ENCODE data around the gene NECTIN4. TPM values are rescaled to one million over a fixed set of nuclear protein-coding genes. Genes with fewer than 3 reads are reported as not detected.
"Not testable (repeated sequence)": the region's sequence is repeated elsewhere in the genome, so short reads cannot be mapped to it uniquely, and the experiment has no call there.

The NECTIN4 gene
- polyA plus RNA-seq, 12 donors, result 0.04 to 28.3 (median 0.19) TPM; not detected in 4

DNA sequence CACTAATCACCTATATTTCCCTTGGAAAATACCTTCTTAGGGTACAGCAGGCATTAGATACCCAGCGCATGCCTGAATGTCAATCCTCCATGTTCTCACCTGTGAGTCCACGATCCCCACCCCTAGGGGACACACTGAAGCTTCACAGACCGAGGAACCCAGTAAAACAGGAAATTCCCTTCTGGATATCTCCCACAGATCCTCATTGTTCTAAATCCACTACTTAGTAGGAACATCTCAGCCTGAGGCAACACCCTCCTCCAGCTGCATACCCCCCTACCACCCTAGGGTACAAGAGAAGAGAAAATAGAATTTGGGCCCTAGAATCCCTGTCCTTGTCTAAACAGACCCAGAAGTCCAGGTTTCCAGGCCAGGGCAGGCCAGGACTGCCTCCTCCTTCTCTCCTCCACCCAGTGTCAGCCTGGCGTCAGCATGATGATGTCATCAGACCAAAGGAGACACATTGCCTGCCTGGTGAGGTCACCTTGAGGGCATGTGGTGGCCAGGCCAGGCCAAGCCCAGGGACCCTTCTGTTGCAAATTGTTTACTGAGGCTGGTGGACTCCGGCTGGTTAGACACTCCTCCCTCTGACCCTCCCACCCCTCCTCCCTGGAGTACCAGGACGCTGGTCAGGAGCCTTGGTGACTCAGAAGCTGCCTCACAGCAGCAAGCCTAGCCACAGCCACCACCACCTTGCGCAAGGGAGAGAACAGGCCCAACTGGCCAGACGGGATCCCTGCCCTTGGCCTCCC, 6.2 kb downstream of the NECTIN4 start:
- DNase-seq, result no peak

DNA sequence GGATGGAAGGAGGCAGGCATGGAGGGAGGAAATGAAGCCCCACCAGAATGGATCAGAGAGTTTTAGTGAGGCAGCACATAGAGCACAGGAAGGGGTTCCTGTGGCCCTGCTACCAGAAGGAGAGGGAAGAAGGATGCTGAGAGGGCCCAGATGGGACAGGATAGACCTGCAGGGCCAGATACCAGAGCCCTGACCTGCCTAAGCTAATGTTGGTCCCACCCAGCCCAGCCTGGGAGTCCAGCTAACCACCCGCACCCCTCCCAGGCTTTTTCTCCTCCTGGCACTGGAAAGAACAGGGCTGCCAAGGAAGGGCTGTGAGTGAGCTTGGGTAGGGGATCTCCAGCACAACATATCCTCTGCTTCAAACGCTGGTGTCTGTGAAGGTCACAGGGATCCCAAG, 6.9 kb downstream of the NECTIN4 start:
- no peak for DNase-seq

DNA sequence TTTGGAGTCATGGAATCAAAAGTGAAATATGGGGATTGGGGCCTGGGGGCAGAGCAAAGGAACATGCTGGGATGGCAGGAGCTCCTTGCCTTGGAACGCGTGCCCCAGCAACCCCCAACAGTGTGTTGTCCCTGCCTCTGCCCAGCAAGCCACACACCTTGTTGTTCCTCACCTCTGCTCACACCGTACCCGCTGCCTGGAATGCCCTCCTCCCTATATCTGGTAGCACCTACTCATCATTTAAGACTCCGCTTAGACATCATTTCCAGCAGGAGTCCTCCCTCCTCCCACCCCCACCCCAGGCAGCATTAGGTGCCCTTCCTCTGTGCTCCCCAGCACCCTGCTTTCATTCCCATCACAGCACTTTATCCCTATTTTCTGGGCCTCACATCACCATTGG, 7.8 kb downstream of the NECTIN4 start:
- no peak for DNase-seq

DNA sequence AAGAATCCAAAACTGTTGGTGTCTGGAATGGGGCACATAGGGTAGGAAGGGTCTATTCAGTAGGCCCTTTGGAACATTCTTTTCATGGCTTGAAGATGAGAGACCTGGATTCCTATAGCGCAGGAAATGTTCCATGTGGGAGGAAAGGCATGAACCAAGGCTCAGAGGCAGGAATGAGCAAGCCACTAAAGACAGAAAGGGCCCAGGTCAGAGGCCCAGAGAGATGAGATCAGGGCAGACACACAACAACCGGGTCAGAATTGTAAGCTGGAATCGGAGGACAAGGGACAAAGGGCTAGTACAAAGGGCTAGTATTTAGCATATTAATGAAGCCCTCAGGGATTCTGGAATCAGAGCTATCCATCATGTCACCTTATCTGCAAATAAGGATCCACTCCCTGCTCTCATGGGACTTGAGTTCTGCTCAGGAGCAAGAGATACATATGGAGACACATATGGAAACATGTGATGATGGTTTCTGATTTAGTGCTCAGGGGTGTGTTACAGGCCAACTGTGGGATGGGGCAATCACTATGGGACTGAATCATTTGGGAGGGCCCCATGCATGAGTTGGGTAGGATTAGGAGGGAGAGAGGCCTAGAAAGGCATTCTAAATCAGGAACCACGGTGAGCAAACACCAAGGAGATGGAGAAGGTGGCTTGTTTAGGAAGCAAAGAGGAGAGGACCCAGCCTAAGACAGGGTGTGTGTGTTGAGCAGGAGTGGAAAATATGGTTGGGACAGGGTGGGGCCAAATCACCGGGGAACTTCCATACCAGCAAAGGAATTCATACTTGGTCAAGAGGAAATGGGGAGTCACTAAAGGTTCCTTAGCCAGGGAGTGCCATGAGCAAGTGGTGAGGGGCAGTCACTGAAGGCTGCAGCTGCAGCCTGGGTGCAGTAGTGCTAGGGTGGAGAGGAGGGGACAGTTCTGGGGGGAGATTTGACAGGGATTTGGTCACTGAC, 8.6 kb downstream of the NECTIN4 start:
- no peak for DNase-seq

DNA sequence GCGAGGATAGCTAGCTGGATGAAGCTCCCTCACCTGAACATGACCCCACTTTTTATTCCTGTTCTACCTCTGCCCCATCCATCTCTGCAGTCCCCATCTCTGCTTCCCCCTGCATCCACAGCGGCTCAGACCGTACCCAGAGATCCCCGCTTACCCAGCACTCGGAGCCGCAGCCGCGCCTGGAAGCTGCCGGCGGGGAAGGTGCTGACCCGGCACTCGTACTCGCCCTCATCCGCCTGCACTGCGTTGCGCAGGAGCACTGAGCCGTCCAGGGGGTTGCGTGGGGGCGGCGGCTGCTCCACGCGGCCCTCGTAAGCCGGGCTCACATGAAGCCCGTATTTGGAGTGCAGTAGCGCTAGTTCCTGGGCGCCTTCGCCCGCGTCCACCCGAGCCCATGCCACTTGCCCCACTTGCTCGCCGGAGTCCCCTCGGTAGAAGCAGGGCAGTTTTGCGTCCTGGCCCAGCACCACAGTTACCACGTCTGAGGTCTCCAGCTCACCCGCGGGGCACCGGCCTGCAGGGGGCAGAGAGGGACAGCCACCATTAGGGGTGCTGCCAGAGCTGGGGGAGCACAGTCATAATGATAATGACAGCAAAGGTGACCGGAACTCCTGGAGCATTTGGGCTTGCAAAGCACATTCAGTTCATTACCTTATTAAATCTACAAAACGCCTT, 9.8 kb downstream of the NECTIN4 start:
- DNase-seq, result no peak

DNA sequence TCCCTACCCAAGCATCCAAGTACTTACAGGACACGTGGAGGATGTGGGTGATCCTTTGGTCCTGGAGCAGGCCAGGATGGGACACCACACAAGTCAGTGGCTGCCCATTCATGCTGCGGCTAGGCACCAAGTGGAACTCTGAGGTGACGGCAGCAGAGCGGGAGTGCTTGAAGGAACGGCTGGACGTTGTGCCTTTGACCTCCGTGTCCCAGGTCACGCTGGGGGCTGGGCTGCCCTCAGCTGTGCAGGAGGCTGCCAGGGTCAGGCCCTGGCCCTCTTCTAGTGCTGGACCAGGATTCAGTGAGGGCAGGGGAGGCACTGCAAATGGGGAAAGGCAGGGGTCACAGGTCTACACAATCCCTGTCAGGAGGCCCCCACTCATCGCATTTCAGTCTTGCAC, 11.9 kb downstream of the NECTIN4 start:
- no peak for DNase-seq

GRCh38 chr1:161076410-161076809, 12.9 kb downstream of the NECTIN4 start:
- DNase-seq, result no peak

DNA sequence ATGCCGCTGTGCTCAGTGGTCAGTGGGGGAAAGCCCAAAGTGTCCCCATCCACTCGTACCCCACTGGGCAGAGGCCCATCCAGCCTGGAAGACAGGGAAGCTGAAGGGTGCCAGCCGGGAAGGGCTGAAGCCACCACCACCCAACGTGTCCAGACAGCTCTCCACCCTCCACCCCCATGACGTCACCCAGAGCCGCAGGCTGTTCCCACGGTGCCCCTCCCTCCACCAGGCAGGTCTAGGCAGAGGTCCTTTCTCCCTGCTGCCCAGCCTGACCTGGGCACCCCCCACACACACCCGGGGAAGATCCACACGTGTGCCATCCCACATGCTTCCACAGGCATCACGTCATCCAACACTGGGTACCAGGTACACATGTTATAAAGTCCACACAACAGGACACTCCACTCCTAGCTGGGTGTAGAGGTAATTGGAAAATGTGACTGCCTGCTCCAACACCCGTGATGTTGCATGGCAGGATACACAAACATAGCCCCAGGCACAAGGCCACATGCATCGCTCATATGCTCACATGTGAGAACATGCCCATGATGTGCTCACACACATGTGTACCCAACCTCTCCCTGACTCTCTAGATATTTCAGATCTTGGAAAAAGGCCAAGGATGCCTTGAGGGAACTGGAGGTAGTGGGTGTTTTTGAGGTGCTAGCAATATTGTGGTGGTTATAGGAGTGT, 14.5 kb downstream of the NECTIN4 start:
- no peak for DNase-seq

DNA sequence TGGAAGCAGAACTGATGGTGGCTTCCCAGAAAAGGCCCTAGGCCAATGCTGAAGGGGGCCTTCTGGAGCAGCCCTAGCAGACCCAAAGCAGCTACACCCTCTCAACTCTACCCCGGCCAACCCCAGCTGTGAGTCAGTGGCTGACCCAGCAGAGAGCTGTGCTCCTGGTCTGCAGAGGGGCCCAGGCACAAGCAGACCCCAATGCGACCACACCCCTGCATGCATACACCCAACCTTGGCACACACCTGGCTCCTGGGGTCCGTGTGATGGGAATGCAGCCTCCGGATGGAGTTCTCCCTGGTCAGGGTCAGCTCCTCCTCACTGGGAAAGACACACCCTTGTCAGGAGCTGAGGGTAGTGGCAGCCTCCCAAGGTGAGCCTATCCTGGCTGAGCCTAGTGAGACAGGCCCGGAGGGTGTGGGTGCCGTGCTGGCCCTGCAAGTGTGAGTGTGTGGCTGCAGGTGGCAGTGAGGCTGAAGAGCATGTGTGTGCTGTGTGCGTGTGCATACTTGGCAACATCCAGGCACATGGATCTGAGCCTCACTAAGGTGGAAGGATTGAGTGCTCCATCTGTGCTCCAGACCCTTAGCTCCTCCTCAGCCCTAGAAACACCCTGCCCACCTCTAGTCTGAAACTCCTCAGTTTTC, 15.8 kb downstream of the NECTIN4 start:
- DNase-seq, result no peak

DNA sequence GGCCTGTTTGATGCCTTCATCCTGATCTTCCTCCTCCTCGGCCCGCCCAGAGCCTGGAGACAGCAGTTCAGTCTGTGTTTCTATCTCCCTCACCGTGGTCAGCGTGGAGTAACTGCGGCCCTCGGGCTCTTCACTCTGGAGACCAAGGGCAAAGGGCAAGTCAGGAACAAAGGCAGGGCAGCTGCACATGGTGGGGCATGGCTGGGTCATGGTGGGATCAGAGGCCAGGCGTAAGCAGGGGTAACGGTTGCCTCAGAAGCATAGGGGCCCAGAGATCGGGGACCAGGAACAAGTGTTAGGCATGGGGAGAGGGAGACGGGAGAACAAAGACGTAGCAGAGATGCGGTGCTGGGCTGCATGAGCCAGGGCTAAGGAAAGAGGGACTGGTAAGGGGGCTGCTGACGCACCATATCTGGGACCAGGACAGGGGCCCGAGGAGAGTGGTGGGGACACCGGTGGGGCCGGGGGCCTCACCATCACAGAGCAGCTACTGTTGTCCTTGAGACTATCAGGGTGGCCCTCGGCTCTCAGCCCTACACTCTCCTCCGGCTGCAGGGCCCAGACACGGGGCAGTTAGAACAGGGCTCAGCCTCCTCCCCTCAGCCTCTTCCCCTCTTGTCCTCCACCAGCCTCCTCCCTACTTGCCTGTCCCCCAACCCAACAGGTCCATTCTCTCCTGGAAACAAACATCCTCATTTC, 16.5 kb downstream of the NECTIN4 start:
- no peak for DNase-seq

DNA sequence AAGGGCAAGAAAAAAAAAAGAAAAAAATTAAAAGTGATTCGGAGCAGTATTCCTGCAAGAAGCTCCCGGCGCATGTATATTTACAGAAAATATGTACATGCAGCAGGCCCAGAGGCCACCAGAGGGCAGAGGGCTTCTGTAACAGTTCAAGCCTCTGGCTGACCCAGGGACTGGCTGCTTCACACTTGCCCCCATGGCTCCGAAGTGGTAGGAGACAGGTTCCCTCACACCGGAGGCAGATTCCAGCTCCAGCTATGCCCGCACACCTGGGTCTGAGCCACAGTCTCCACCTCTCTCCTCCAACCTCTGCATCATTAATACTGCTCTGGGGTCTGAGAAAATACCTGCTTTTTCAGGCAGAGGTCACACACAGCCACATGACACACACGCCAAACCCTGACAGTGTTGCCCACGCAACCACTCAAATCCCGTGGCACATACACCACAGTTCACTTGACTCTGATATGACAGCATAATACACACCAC, 17.4 kb downstream of the NECTIN4 start:
- DNase-seq, result peak; percentile 35

GRCh38 chr1:161070761-161071160, 18.6 kb downstream of the NECTIN4 start:
- no peak for DNase-seq

- peak; percentile 11 for DNase-seq
These were observed 19.6 kb downstream of the NECTIN4 start, which contains the start of gene ARHGAP30 for GRCh38 chr1:161069731-161070270. Gene ARHGAP30 (minus strand): TSS chr1:161069891. CDS start chr1:161069624, 267 bp downstream.

DNA sequence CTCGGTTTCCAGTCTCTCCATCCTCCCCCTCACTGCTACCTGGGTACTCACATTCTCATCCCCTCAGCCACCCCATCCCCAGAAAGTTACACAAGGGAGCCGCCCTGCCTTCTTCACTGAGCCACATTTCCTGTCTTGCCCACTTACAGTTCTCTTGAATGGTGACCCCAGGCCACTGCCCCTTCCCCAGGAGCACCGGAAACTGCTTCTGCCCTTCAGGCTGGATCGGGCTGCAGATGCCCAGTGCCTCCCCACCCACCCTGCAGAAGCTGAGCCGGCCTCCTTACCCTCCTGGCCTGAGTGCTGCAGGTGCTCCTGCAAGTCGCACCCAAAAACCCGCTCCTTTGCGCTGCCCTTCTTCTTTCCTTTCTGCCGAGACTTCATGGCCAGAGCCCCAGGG, 20.1 kb downstream of the NECTIN4 start:
- no peak for DNase-seq

GRCh38 chr1:161068306-161069234, 20.8 kb downstream of the NECTIN4 start:
- DNase-seq, result peak; percentile 37

GRCh38 chr1:161066694-161067093, 22.7 kb downstream of the NECTIN4 start:
- DNase-seq, result no peak

DNA sequence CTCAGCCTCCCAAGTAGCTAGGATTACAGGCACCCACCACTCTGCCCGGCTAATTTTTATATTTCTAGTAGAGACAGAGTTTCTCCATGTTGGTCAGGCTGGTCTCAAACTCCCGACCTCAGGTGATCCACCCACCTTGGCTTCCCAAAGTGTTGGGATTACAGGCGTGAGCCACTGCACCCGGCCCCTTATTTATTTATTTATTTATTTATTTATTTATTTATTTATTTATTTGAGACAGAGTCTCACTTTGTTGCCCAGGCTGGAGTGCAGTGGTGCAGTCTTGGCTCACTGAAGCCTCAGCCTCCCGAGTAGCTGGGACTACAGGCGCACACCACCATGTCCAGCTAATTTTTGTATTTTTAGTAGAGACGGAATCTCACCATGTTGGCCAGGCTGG, 23.7 kb downstream of the NECTIN4 start:
- DNase-seq, result not testable (repeated sequence)

- DNase-seq, result not testable (repeated sequence)
These were observed 25.4 kb downstream of the NECTIN4 start for GRCh38 chr1:161063936-161064335.

GRCh38 chr1:161061419-161061818, 27.9 kb downstream of the NECTIN4 start:
- no peak for DNase-seq

Data from muscle of arm (tissue), 12 donors.